HepG2 (cell line): Measurements from ENCODE around the gene FOXR1. TPM values are rescaled to one million over a fixed set of nuclear protein-coding genes. Genes with fewer than 3 reads are reported as not detected.

Experiments used
- CHCHD3 ChIP-seq: sonication (generic); formaldehyde crosslinking; IDR thresholded peaks from 2 replicates; pipeline ENCODE4 v1.8.0; 2022; ENCODE audit warnings: mild to moderate bottlenecking, missing genetic modification reagents, moderate library complexity
- JUN ChIP-seq: sonication (generic); formaldehyde crosslinking; IDR thresholded peaks from 2 replicates; pipeline ENCODE4 v1.4.0; 2020; ENCODE audit warnings: mild to moderate bottlenecking, missing genetic modification reagents
- NBN ChIP-seq: fragments of 450-650 bp; conservative IDR thresholded peaks from 2 replicates; pipeline ENCODE4 v1.6.1; 2017
- NFYC ChIP-seq: IDR thresholded peaks from 2 replicates; pipeline ENCODE4 v1.6.1; 2016; ENCODE audit warnings: missing genetic modification reagents, missing compliant biosample characterization
- PRMT3 ChIP-seq: sonication (generic); formaldehyde crosslinking; IDR thresholded peaks from 2 replicates; pipeline ENCODE4 v1.8.1; 2022; ENCODE audit warnings: low read depth, mild to moderate bottlenecking, moderate library complexity, missing genetic modification reagents, borderline replicate concordance
- PTBP1 ChIP-seq: fragments of 200-400 bp; formaldehyde crosslinking; IDR thresholded peaks from 2 replicates; pipeline ENCODE4 v1.6.1; 2018; ENCODE audit warnings: low read length, low read depth; ENCODE audit not compliant: poor library complexity, severe bottlenecking
- SRSF1 ChIP-seq: fragments of 200-400 bp; formaldehyde crosslinking; optimal IDR thresholded peaks from 2 replicates; pipeline ENCODE3; 2017; ENCODE audit warnings: mild to moderate bottlenecking, low read depth, low read length, moderate library complexity
- U2AF1 ChIP-seq: fragments of 200-400 bp; formaldehyde crosslinking; optimal IDR thresholded peaks from 2 replicates; pipeline ENCODE3; 2017; ENCODE audit warnings: mild to moderate bottlenecking, low read depth, low read length
- YEATS2 ChIP-seq: sonication (generic); formaldehyde crosslinking; IDR thresholded peaks from 2 replicates; pipeline ENCODE4 v1.4.0; 2020; ENCODE audit warnings: missing genetic modification reagents, borderline replicate concordance
- ZBTB21 ChIP-seq: sonication (generic); formaldehyde crosslinking; IDR thresholded peaks from 2 replicates; pipeline ENCODE4 v1.4.0; 2020; ENCODE audit warnings: missing genetic modification reagents
- ZNF44 ChIP-seq: sonication (generic); formaldehyde crosslinking; IDR thresholded peaks from 2 replicates; pipeline ENCODE4 v1.5.1; 2020; ENCODE audit warnings: mild to moderate bottlenecking, missing genetic modification reagents
- ZNF460 ChIP-seq: sonication (generic); formaldehyde crosslinking; IDR thresholded peaks from 2 replicates; pipeline ENCODE4 v1.5.1; 2020; ENCODE audit warnings: missing genetic modification reagents, mild to moderate bottlenecking, borderline replicate concordance
- ZNF569 ChIP-seq: sonication (generic); formaldehyde crosslinking; IDR thresholded peaks from 2 replicates; pipeline ENCODE4 v1.5.0; 2020; ENCODE audit warnings: mild to moderate bottlenecking, missing genetic modification reagents, moderate library complexity, borderline replicate concordance
- ZNF619 ChIP-seq: sonication (generic); formaldehyde crosslinking; IDR thresholded peaks from 2 replicates; pipeline ENCODE4 v1.4.0; 2020; ENCODE audit warnings: mild to moderate bottlenecking, missing genetic modification reagents
- ZNF674 ChIP-seq: sonication (generic); formaldehyde crosslinking; IDR thresholded peaks from 2 replicates; pipeline ENCODE4 v1.5.0; 2020; ENCODE audit warnings: low read depth, mild to moderate bottlenecking, missing genetic modification reagents
- ZNF737 ChIP-seq: sonication (generic); formaldehyde crosslinking; IDR thresholded peaks from 2 replicates; pipeline ENCODE4 v1.5.0; 2020; ENCODE audit warnings: missing genetic modification reagents, mild to moderate bottlenecking, borderline replicate concordance
- ZSCAN29 ChIP-seq: sonication (generic); formaldehyde crosslinking; conservative IDR thresholded peaks from 2 replicates; pipeline ENCODE4 v1.4.0; 2020; ENCODE audit warnings: mild to moderate bottlenecking, missing genetic modification reagents
- polyA plus RNA-seq, 8 experiments: library from polyadenylated mRNA; depleted of rRNA in 3 of 8; stranded (reverse) in 7 of 8; unstranded in 1 of 8; fragments of >200 nt; fragmentation: Illumina TruSeq in 4 of 8; extraction: Trizol in 4 of 8; gene quantifications; 2 replicates each; pipeline versions ENCODE4 v1.2.1 to v1.2.3, GENCODE V29; 2011 to 2016; ENCODE audit warnings: low read depth in 4 of 8, missing spikeins in 1 of 8, mixed read lengths in 1 of 8; ENCODE audit not compliant: insufficient read depth in 1 of 8
- total RNA-seq, 5 experiments: library from RNA; depleted of rRNA; stranded (reverse); fragments of >200 nt; fragmentation: Illumina TruSeq; extraction: Trizol; gene quantifications; 2 replicates each; pipeline ENCODE4 v1.2.3, GENCODE V29; 2016; ENCODE audit warnings: low read depth in 1 of 5
- TF ChIP-seq, protein P1 (sequence below): sonication (generic); formaldehyde crosslinking; IDR thresholded peaks from 2 replicates; pipeline ENCODE4 v1.4.0; 2020; ENCODE audit warnings: missing genetic modification reagents
- TF ChIP-seq, protein P2 (sequence below): sonication (generic); formaldehyde crosslinking; conservative IDR thresholded peaks from 2 replicates; pipeline ENCODE4 v1.4.0; 2020; ENCODE audit warnings: mild to moderate bottlenecking, missing genetic modification reagents, moderate library complexity
- TF ChIP-seq, protein P3 (sequence below): sonication (generic); formaldehyde crosslinking; IDR thresholded peaks from 2 replicates; pipeline ENCODE4 v1.5.1; 2020; ENCODE audit warnings: mild to moderate bottlenecking, missing genetic modification reagents, borderline replicate concordance
- TF ChIP-seq, protein P4 (sequence below): sonication (generic); formaldehyde crosslinking; IDR thresholded peaks from 2 replicates; pipeline ENCODE4 v1.5.0; 2020; ENCODE audit warnings: mild to moderate bottlenecking, missing genetic modification reagents

Gene FOXR1
- total and polyA plus RNA-seq, 2 of the 13 experiments (the other 11 are each of a cell fraction or from before 2014, with no cell fraction given): not detected

DNA sequence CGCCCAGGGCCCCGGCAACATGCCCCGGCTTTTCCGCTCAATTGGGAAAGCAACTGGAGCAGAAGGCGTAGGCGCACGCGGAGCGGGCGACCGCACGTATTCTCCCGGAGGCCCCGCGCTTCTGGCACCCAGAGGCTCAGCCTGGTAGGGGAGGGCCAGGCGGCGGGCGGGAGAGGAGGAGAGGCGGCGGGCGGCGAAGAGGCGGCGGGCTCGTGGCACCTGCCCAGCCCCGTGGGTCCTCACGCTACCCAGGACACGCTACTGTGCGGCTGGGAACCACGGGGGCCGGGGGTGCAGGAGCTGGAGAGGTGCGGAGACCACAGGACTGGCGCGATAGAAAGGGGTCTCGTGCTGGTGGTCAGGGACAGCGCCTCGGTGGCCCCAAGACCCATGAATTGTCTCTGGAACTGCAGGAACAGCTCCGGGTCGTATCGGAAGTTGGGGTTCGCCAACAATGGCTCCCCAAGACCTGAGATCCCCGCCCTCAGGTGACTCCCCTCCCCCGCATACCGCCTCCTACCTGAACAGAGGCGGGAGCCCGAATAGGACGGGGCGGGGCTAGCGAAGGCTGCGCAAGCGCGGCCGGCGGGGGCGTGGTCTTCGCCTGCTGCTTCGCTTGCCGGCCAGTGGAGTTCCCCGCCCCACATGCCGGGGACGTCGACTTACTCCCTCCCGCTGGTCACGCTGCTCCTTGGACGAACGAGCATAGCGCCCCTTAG is 58.9 kb downstream of the FOXR1 start, which contains the start of gene SLC37A4 (continued):
- no peak for TF ChIP-seq ZNF569 (CRISPR knock-in tag)
- TF ChIP-seq, protein P1, sequence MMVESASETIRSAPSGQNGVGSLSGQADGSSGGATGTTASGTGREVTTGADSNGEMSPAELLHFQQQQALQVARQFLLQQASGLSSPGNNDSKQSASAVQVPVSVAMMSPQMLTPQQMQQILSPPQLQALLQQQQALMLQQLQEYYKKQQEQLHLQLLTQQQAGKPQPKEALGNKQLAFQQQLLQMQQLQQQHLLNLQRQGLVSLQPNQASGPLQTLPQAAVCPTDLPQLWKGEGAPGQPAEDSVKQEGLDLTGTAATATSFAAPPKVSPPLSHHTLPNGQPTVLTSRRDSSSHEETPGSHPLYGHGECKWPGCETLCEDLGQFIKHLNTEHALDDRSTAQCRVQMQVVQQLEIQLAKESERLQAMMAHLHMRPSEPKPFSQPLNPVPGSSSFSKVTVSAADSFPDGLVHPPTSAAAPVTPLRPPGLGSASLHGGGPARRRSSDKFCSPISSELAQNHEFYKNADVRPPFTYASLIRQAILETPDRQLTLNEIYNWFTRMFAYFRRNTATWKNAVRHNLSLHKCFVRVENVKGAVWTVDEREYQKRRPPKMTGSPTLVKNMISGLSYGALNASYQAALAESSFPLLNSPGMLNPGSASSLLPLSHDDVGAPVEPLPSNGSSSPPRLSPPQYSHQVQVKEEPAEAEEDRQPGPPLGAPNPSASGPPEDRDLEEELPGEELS (CRISPR knock-in tag): peak; percentile 71
- 0 out of 2 replicates have a peak, but pooled peaks have one; percentile 58 for TF ChIP-seq ZSCAN29 (CRISPR knock-in tag)
- TF ChIP-seq PTBP1: no peak
- 0 out of 2 replicates have a peak, but pooled peaks have one; percentile 56 for TF ChIP-seq ZNF674 (CRISPR knock-in tag)
- no peak for TF ChIP-seq JUN (CRISPR knock-in tag)
- TF ChIP-seq, protein P2, sequence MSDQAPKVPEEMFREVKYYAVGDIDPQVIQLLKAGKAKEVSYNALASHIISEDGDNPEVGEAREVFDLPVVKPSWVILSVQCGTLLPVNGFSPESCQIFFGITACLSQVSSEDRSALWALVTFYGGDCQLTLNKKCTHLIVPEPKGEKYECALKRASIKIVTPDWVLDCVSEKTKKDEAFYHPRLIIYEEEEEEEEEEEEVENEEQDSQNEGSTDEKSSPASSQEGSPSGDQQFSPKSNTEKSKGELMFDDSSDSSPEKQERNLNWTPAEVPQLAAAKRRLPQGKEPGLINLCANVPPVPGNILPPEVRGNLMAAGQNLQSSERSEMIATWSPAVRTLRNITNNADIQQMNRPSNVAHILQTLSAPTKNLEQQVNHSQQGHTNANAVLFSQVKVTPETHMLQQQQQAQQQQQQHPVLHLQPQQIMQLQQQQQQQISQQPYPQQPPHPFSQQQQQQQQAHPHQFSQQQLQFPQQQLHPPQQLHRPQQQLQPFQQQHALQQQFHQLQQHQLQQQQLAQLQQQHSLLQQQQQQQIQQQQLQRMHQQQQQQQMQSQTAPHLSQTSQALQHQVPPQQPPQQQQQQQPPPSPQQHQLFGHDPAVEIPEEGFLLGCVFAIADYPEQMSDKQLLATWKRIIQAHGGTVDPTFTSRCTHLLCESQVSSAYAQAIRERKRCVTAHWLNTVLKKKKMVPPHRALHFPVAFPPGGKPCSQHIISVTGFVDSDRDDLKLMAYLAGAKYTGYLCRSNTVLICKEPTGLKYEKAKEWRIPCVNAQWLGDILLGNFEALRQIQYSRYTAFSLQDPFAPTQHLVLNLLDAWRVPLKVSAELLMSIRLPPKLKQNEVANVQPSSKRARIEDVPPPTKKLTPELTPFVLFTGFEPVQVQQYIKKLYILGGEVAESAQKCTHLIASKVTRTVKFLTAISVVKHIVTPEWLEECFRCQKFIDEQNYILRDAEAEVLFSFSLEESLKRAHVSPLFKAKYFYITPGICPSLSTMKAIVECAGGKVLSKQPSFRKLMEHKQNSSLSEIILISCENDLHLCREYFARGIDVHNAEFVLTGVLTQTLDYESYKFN: peak; percentile 50
- TF ChIP-seq, protein P3, sequence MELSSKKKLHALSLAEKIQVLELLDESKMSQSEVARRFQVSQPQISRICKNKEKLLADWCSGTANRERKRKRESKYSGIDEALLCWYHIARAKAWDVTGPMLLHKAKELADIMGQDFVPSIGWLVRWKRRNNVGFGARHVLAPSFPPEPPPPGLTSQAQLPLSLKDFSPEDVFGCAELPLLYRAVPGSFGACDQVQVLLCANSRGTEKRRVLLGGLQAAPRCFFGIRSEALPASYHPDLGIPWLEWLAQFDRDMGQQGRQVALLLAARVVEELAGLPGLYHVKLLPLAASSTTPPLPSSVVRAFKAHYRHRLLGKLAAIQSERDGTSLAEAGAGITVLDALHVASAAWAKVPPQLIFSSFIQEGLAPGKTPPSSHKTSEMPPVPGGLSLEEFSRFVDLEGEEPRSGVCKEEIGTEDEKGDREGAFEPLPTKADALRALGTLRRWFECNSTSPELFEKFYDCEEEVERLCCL (CRISPR knock-in tag): no peak
- TF ChIP-seq CHCHD3 (CRISPR knock-in tag): no peak
- TF ChIP-seq NFYC (CRISPR knock-in tag): peak; percentile 70
- no peak; the same call in 1 of the 2 replicates for TF ChIP-seq ZNF44 (CRISPR knock-in tag)
- no peak for TF ChIP-seq NBN
- peak; percentile 91 for TF ChIP-seq YEATS2 (CRISPR knock-in tag)
- no peak for TF ChIP-seq U2AF1
- no peak; the same call in 1 of the 2 replicates for TF ChIP-seq PRMT3 (CRISPR knock-in tag)
- peak; percentile 35; the same call in 1 of the 2 replicates for TF ChIP-seq ZNF619 (CRISPR knock-in tag)
- TF ChIP-seq ZBTB21 (CRISPR knock-in tag): no peak
- no peak for TF ChIP-seq ZNF737 (CRISPR knock-in tag)
- TF ChIP-seq SRSF1: peak; percentile 45
- TF ChIP-seq, protein P4, sequence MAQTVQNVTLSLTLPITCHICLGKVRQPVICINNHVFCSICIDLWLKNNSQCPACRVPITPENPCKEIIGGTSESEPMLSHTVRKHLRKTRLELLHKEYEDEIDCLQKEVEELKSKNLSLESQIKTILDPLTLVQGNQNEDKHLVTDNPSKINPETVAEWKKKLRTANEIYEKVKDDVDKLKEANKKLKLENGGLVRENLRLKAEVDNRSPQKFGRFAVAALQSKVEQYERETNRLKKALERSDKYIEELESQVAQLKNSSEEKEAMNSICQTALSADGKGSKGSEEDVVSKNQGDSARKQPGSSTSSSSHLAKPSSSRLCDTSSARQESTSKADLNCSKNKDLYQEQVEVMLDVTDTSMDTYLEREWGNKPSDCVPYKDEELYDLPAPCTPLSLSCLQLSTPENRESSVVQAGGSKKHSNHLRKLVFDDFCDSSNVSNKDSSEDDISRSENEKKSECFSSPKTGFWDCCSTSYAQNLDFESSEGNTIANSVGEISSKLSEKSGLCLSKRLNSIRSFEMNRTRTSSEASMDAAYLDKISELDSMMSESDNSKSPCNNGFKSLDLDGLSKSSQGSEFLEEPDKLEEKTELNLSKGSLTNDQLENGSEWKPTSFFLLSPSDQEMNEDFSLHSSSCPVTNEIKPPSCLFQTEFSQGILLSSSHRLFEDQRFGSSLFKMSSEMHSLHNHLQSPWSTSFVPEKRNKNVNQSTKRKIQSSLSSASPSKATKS (CRISPR knock-in tag): no peak
- no peak for TF ChIP-seq ZNF460
